ENCODE results near the gene RCL1. TPM values are rescaled to one million over a fixed set of nuclear protein-coding genes. Genes with fewer than 3 reads are reported as not detected.

The RCL1 gene
- total RNA-seq, 1 experiment from 2014 or later: 31.2 TPM

GRCh38 chr9:4821133-4821532 lies 28.4 kb downstream of the RCL1 start:
- ChIA-PET POLR2A (ENCODE audit: low non-redundant PET) (no interaction called here), CTCF (no interaction called here)
- no peaks in the 10 kb centered on the region for H3K27me3 ChIP-seq (replicated peaks; ENCODE audit: insufficient read depth, low read depth, low read length, poor library complexity)
- BruUV-seq (replicated peaks): no TSS peak
- TF ChIP-seq EZH2 (IDR thresholded peaks at IDR 0.05; ENCODE audit: borderline replicate concordance, low read depth, low read length, poor library complexity, severe bottlenecking) (no peak), CTCF (conservative IDR thresholded peaks at IDR 0.05; ENCODE audit: low read depth, low read length) (no peak)
- no peaks in the 10 kb centered on the region for H3K4me1 ChIP-seq (ENCODE audit: insufficient read depth, low read length, poor library complexity, severe bottlenecking)
- H3K9me3 ChIP-seq (ENCODE audit: low read depth, low read length, poor library complexity, severe bottlenecking): no peaks in the 10 kb centered on the region
- no peak overlapping the region for H3K4me3 ChIP-seq (ENCODE audit: low read depth, low read length, poor library complexity, severe bottlenecking)
- H3K36me3 ChIP-seq (ENCODE audit: insufficient read depth, low read length, poor library complexity, severe bottlenecking): no peaks in the 10 kb centered on the region
- no peak for DNase-seq (ENCODE audit: low spot score)
- H3K27ac ChIP-seq (ENCODE audit: low read depth, low read length, poor library complexity, severe bottlenecking): no peak overlapping the region
- intact Hi-C loops (cut with micrococcal nuclease; ENCODE audit: unreplicated experiment): no loop called here

- TF ChIP-seq EZH2 (IDR thresholded peaks at IDR 0.05; ENCODE audit: borderline replicate concordance, low read depth, low read length, poor library complexity, severe bottlenecking) (no peak), CTCF (conservative IDR thresholded peaks at IDR 0.05; ENCODE audit: low read depth, low read length) (no peak)
- BruUV-seq (replicated peaks): no TSS peak
- intact Hi-C loops (cut with micrococcal nuclease; ENCODE audit: unreplicated experiment): no loop called here
- no peaks in the 10 kb centered on the region for H3K4me1 ChIP-seq (ENCODE audit: insufficient read depth, low read length, poor library complexity, severe bottlenecking)
- no peaks in the 10 kb centered on the region for H3K36me3 ChIP-seq (ENCODE audit: insufficient read depth, low read length, poor library complexity, severe bottlenecking)
- ChIA-PET POLR2A (ENCODE audit: low non-redundant PET) (no interaction called here), CTCF (no interaction called here)
- no peaks in the 10 kb centered on the region for H3K9me3 ChIP-seq (ENCODE audit: low read depth, low read length, poor library complexity, severe bottlenecking)
- no peak overlapping the region for H3K4me3 ChIP-seq (ENCODE audit: low read depth, low read length, poor library complexity, severe bottlenecking)
- no peak overlapping the region for H3K27ac ChIP-seq (ENCODE audit: low read depth, low read length, poor library complexity, severe bottlenecking)
- DNase-seq (ENCODE audit: low spot score): no peak
- H3K27me3 ChIP-seq (replicated peaks; ENCODE audit: insufficient read depth, low read depth, low read length, poor library complexity): no peaks in the 10 kb centered on the region
Measured at GRCh38 chr9:4822057-4822456, 29.3 kb downstream of the RCL1 start.

GRCh38 chr9:4826417-4827166 lies 33.8 kb downstream of the RCL1 start:
- H3K27ac ChIP-seq (ENCODE audit: low read depth, low read length, poor library complexity, severe bottlenecking): no peak overlapping the region
- intact Hi-C loops (cut with micrococcal nuclease; ENCODE audit: unreplicated experiment): no loop called here
- TF ChIP-seq CTCF (conservative IDR thresholded peaks at IDR 0.05; ENCODE audit: low read depth, low read length) (no peak), EZH2 (IDR thresholded peaks at IDR 0.05; ENCODE audit: borderline replicate concordance, low read depth, low read length, poor library complexity, severe bottlenecking) (no peak)
- no peak overlapping the region for H3K4me3 ChIP-seq (ENCODE audit: low read depth, low read length, poor library complexity, severe bottlenecking)
- ChIA-PET POLR2A (ENCODE audit: low non-redundant PET) (no interaction called here), CTCF (no interaction called here)
- no peaks in the 10 kb centered on the region for H3K36me3 ChIP-seq (ENCODE audit: insufficient read depth, low read length, poor library complexity, severe bottlenecking)
- no peaks in the 10 kb centered on the region for H3K9me3 ChIP-seq (ENCODE audit: low read depth, low read length, poor library complexity, severe bottlenecking)
- H3K27me3 ChIP-seq (replicated peaks; ENCODE audit: insufficient read depth, low read depth, low read length, poor library complexity): no peaks in the 10 kb centered on the region
- DNase-seq (ENCODE audit: low spot score): no peak
- BruUV-seq (replicated peaks): no TSS peak
- peaks cover 12% of the 10 kb centered on the region for H3K4me1 ChIP-seq (ENCODE audit: insufficient read depth, low read length, poor library complexity, severe bottlenecking)

Measured in A673 (cell line).